BLaER1 (cell line): ENCODE measurements around the gene POLK.
"Not testable (repeated sequence)": the region's sequence is repeated elsewhere in the genome, so short reads cannot be mapped to it uniquely, and the experiment has no call there.

Experiments used
- H3K27ac ChIP-seq: shearing (Covaris generic); formaldehyde crosslinking; 2 replicates; pipeline ENCODE4 v1.8.1; 2022
- H3K27me3 ChIP-seq: shearing (Covaris generic); formaldehyde crosslinking; 2 replicates; pipeline ENCODE4 v1.8.1; 2022
- H3K36me3 ChIP-seq: shearing (Covaris generic); formaldehyde crosslinking; 2 replicates; pipeline ENCODE4 v1.8.1; 2022
- H3K4me1 ChIP-seq: shearing (Covaris generic); formaldehyde crosslinking; 2 replicates; pipeline ENCODE4 v1.8.1; 2022
- H3K4me2 ChIP-seq: shearing (Covaris generic); formaldehyde crosslinking; 2 replicates; pipeline ENCODE4 v1.8.1; 2022
- H3K4me3 ChIP-seq: shearing (Covaris generic); formaldehyde crosslinking; 2 replicates; pipeline ENCODE4 v1.8.1; 2022
- H3K9ac ChIP-seq: shearing (Covaris generic); formaldehyde crosslinking; 2 replicates; pipeline ENCODE4 v1.8.1; 2022
- H3K9me3 ChIP-seq: shearing (Covaris generic); formaldehyde crosslinking; 2 replicates; pipeline ENCODE4 v1.8.1; 2022
- H4K20me1 ChIP-seq: shearing (Covaris generic); formaldehyde crosslinking; 2 replicates; pipeline ENCODE4 v1.8.1; 2022
- Cebpa-rat ChIP-seq: shearing (Covaris generic); IDR thresholded peaks from 2 replicates; pipeline ENCODE4 v1.8.1; 2022

The POLK gene

GRCh38 chr5:75522542-75522941 lies 10.9 kb downstream of the POLK start:
- TF ChIP-seq Cebpa-rat = no peak
- no peak overlapping the region for H3K4me2 ChIP-seq
- H3K4me3 ChIP-seq = no peak overlapping the region; the same call in 1 of the 2 replicates
- H3K4me1 ChIP-seq = 0 out of 2 replicates have a peak, but pooled peaks cover 6% of the 10 kb centered on the region
- peaks cover 13% of the 10 kb centered on the region; the same call in 1 of the 2 replicates for H4K20me1 ChIP-seq
- H3K36me3 ChIP-seq = peaks cover 26% of the 10 kb centered on the region
- no peak overlapping the region for H3K9ac ChIP-seq
- no peaks in the 10 kb centered on the region for H3K27me3 ChIP-seq
- H3K9me3 ChIP-seq = peaks cover 32% of the 10 kb centered on the region
- no peak overlapping the region for H3K27ac ChIP-seq

DNA sequence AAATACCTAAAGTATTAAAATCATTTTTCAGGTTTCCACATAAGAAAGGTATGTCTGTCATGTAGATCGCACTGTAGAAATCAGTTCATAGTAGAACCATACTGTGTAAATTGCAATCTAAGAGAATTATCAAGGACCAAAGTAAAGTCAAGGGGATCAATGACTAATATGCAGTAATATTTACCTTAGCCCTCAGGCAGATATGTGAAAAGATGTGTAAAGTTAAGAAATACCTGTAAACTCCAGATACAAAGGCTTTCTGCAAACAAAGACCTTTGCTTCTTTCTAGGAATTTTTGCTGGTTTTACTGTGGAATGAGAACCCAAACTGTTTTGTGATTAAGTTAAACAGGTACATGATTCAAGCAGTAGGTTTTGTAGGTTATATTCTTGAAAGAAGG lies 11.6 kb downstream of the POLK start:
- Histone ChIP-seq H3K9ac (no peak overlapping the region), H3K9me3 (peaks cover 32% of the 10 kb centered on the region), H3K4me1 (0 out of 2 replicates have a peak, but pooled peaks cover 6% of the 10 kb centered on the region), H3K36me3 (peaks cover 26% of the 10 kb centered on the region), H4K20me1 (peaks cover 13% of the 10 kb centered on the region; the same call in 1 of the 2 replicates), H3K27ac (no peak overlapping the region), H3K4me2 (no peak overlapping the region), H3K27me3 (no peaks in the 10 kb centered on the region), H3K4me3 (no peak overlapping the region)
- no peak for TF ChIP-seq Cebpa-rat

DNA sequence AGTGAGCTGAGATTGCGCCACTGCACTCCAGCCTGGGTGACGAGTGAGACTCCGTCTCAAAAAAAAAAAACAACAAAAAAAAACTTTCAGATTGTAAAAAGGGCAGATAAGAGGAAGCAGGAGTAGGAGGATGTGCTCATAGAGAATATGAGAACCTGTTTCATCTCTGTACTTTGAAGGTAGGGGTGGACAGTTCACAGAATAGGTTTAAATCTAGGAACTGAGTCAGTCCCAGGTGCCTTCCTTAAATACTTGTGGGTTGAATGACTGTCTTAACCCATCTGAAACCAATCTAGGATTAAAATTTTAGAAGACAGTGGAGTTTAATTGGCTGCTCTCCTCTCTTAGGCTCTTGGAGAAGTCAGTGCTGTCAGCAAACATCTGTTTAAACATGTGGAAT lies 12.4 kb downstream of the POLK start:
- Histone ChIP-seq H4K20me1 (peaks cover 17% of the 10 kb centered on the region; the same call in 1 of the 2 replicates), H3K4me2 (no peak overlapping the region), H3K4me3 (no peak overlapping the region), H3K27ac (no peak overlapping the region), H3K9ac (no peak overlapping the region), H3K9me3 (peaks cover 28% of the 10 kb centered on the region), H3K4me1 (0 out of 2 replicates have a peak, but pooled peaks cover 6% of the 10 kb centered on the region), H3K27me3 (no peaks in the 10 kb centered on the region), H3K36me3 (peaks cover 25% of the 10 kb centered on the region)
- TF ChIP-seq Cebpa-rat = no peak

GRCh38 chr5:75524591-75524990 lies 12.9 kb downstream of the POLK start:
- Histone ChIP-seq H3K27me3 (no peaks in the 10 kb centered on the region), H3K9me3 (peaks cover 26% of the 10 kb centered on the region), H4K20me1 (peaks cover 20% of the 10 kb centered on the region; the same call in 1 of the 2 replicates), H3K9ac (no peak overlapping the region), H3K27ac (no peak overlapping the region), H3K4me3 (no peak overlapping the region), H3K4me1 (0 out of 2 replicates have a peak, but pooled peaks cover 6% of the 10 kb centered on the region), H3K4me2 (no peak overlapping the region), H3K36me3 (peaks cover 27% of the 10 kb centered on the region)
- no peak for TF ChIP-seq Cebpa-rat

GRCh38 chr5:75525344-75525743 lies 13.7 kb downstream of the POLK start:
- H3K9ac ChIP-seq = no peak overlapping the region
- H3K27me3 ChIP-seq = no peaks in the 10 kb centered on the region
- H3K36me3 ChIP-seq = peaks cover 24% of the 10 kb centered on the region
- H3K4me1 ChIP-seq = 0 out of 2 replicates have a peak, but pooled peaks cover 6% of the 10 kb centered on the region
- H4K20me1 ChIP-seq = peaks cover 20% of the 10 kb centered on the region; the same call in 1 of the 2 replicates
- no peak overlapping the region for H3K4me2 ChIP-seq
- no peak for TF ChIP-seq Cebpa-rat
- H3K9me3 ChIP-seq = peaks cover 20% of the 10 kb centered on the region
- no peak overlapping the region for H3K4me3 ChIP-seq
- H3K27ac ChIP-seq = no peak overlapping the region

GRCh38 chr5:75526070-75526469 lies 14.4 kb downstream of the POLK start:
- 0 out of 2 replicates have a peak, but pooled peaks cover 6% of the 10 kb centered on the region for H3K4me1 ChIP-seq
- H3K27me3 ChIP-seq = no peaks in the 10 kb centered on the region
- no peak overlapping the region for H3K4me3 ChIP-seq
- no peak for TF ChIP-seq Cebpa-rat
- no peak overlapping the region for H3K4me2 ChIP-seq
- H4K20me1 ChIP-seq = peaks cover 20% of the 10 kb centered on the region; the same call in 1 of the 2 replicates
- no peak overlapping the region for H3K27ac ChIP-seq
- peaks cover 13% of the 10 kb centered on the region for H3K9me3 ChIP-seq
- no peak overlapping the region for H3K9ac ChIP-seq
- H3K36me3 ChIP-seq = peaks cover 17% of the 10 kb centered on the region

DNA sequence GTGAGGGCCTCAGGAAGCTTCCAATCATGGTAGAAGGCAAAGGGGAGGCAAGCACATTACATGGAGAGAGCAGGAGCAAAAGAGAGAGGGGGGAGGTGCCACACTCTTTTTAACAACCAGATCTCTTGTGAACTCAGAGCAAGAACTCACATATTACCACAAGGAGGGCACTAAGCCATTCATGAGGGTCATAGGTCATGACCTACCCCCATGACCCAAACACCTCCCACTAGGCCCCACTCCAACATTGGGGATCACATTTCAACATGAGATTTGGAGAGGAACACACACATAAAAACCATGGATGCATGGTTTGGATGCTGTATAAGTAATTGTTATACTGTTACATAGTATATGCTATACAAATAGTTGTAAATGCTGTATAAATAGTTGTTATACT lies 17.5 kb downstream of the POLK start:
- Histone ChIP-seq H3K36me3 (peaks cover 31% of the 10 kb centered on the region), H4K20me1 (peaks cover 18% of the 10 kb centered on the region; the same call in 1 of the 2 replicates), H3K4me2 (no peak overlapping the region), H3K9me3 (peaks cover 29% of the 10 kb centered on the region), H3K27ac (no peak overlapping the region), H3K4me1 (0 out of 2 replicates have a peak, but pooled peaks cover 6% of the 10 kb centered on the region), H3K9ac (no peak overlapping the region), H3K27me3 (no peaks in the 10 kb centered on the region), H3K4me3 (no peak overlapping the region)
- TF ChIP-seq Cebpa-rat = no peak

DNA sequence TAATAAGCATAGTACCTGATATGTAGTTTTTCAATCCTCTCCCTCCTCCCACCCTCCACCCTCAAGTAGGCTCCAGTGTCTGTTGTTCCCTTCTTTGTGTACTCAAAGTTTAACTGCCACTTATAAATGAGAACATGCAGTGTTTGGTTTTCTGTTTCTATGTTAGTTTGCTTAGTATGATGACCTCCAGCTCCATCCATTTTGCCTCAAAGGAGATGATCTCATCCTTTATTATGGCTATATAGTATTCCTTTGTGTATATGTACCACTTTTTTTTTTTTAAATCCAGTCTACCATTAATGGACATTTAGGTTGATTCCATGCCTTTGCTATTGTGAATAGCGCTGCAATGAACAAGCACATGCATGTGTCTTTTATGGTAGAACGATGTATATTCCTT lies 20.5 kb downstream of the POLK start:
- no peak for TF ChIP-seq Cebpa-rat
- Histone ChIP-seq H3K36me3 (peaks cover 57% of the 10 kb centered on the region), H3K4me1 (peaks cover 7% of the 10 kb centered on the region; the same call in 1 of the 2 replicates), H3K27ac (no peak overlapping the region), H3K4me2 (no peak overlapping the region), H3K9me3 (peaks cover 42% of the 10 kb centered on the region), H4K20me1 (peaks cover 23% of the 10 kb centered on the region), H3K9ac (no peak overlapping the region), H3K27me3 (no peaks in the 10 kb centered on the region), H3K4me3 (no peak overlapping the region)

DNA sequence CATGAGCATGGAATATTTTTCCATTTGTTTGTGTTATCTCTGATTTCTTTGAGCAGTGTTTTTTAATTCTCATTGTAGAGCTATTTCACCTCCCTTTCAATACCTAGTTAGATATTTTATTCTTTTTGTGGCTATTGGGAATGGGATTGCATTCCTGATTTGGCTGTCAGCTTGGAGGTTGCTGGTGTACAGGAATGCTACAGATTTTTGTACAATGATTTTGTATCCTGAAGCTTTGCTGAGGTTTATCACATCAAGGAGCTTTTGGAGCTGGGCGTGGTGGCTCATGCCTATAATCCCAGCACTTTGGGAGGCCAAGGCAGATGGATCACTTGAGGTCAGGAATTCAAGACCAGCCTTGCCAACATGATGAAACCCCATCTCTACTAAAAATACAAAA lies 22.0 kb downstream of the POLK start:
- H3K4me3 ChIP-seq, H3K4me1 ChIP-seq, H3K27ac ChIP-seq, H3K9ac ChIP-seq, H3K27me3 ChIP-seq, H3K4me2 ChIP-seq: not testable (repeated sequence)
- Histone ChIP-seq H4K20me1 (peaks cover 28% of the 10 kb centered on the region), H3K36me3 (peaks cover 58% of the 10 kb centered on the region), H3K9me3 (peaks cover 42% of the 10 kb centered on the region)

- no peak overlapping the region for H3K9ac ChIP-seq
Measured at GRCh38 chr5:75534734-75535133, 23.0 kb downstream of the POLK start.

DNA sequence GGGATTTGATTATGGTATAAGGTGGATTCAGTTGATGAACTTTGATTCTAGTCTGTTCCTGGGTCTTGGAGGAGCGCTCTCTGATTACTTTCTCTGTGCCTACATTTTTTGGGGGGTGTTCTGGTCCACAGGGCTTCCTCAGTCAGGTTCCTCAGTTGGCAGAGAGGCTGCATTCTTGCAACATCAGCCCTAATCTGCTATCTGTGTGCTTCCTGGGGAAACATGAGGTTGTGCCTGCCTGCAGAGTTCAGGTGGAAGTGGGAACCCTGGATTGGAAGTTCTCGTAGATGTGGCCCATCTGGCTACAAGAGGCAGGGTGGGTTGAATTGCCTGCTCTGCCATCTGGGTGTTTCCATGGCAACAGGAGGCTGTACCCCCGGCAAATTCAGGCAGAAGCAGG lies 24.5 kb downstream of the POLK start:
- H4K20me1 ChIP-seq = peaks cover 32% of the 10 kb centered on the region
- H3K27me3 ChIP-seq = no peaks in the 10 kb centered on the region
- no peak overlapping the region for H3K4me3 ChIP-seq
- TF ChIP-seq Cebpa-rat = no peak
- no peak overlapping the region for H3K9ac ChIP-seq
- peaks cover 63% of the 10 kb centered on the region for H3K36me3 ChIP-seq
- no peak overlapping the region for H3K4me2 ChIP-seq
- H3K9me3 ChIP-seq = peaks cover 42% of the 10 kb centered on the region
- H3K27ac ChIP-seq = no peak overlapping the region
- H3K4me1 ChIP-seq = peaks cover 7% of the 10 kb centered on the region; the same call in 1 of the 2 replicates

More at GRCh38 chr5:75534734-75535133, 23.0 kb downstream of the POLK start:
- peaks cover 7% of the 10 kb centered on the region; the same call in 1 of the 2 replicates for H3K4me1 ChIP-seq
- H3K36me3 ChIP-seq = peaks cover 56% of the 10 kb centered on the region
- peaks cover 42% of the 10 kb centered on the region for H3K9me3 ChIP-seq
- H3K27me3 ChIP-seq = no peaks in the 10 kb centered on the region
- no peak overlapping the region for H3K4me3 ChIP-seq
- no peak overlapping the region for H3K27ac ChIP-seq
- H4K20me1 ChIP-seq = peaks cover 32% of the 10 kb centered on the region
- TF ChIP-seq Cebpa-rat = no peak
- H3K4me2 ChIP-seq = no peak overlapping the region
